ENCODE results near the gene TSPAN5.

DNA sequence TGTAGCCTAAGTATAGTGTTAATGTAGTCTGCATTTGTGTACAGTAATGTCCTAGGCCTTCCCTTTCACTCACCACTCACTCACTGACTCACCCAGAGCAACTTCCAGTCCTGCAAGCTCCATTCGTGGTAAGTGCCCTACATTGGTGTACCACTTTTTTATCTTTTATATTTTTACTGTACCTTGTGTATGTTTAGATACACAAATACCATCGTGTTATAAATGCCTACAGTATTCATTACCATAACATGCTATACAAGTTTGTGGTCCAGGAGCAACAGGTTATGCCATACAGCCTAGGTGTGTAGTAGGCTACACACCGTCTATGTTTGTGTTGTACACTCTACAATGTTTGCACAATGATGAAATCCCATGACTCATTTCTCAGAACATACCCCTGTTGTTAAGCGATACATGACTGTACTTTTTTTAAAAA is 15.4 kb downstream of the TSPAN5 start:
- TF ChIP-seq, protein P1, sequence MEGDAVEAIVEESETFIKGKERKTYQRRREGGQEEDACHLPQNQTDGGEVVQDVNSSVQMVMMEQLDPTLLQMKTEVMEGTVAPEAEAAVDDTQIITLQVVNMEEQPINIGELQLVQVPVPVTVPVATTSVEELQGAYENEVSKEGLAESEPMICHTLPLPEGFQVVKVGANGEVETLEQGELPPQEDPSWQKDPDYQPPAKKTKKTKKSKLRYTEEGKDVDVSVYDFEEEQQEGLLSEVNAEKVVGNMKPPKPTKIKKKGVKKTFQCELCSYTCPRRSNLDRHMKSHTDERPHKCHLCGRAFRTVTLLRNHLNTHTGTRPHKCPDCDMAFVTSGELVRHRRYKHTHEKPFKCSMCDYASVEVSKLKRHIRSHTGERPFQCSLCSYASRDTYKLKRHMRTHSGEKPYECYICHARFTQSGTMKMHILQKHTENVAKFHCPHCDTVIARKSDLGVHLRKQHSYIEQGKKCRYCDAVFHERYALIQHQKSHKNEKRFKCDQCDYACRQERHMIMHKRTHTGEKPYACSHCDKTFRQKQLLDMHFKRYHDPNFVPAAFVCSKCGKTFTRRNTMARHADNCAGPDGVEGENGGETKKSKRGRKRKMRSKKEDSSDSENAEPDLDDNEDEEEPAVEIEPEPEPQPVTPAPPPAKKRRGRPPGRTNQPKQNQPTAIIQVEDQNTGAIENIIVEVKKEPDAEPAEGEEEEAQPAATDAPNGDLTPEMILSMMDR (IDR thresholded peaks at IDR 0.05 in 8 of 11, conservative IDR thresholded peaks at IDR 0.05 in 3 of 11): no peak
- TF ChIP-seq POLR2A (IDR thresholded peaks at IDR 0.05): no peak
- no peak for TF ChIP-seq POLR2AphosphoS5 (IDR thresholded peaks at IDR 0.05)
